GM10266 (cell line): ENCODE measurements around the gene GTPBP1.

ENCODE experiments used
- DNase-seq: peaks from one replicate; pipeline ENCODE4 v3.0.0; 2012; ENCODE audit errors: extremely low spot score
- CTCF ChIP-seq: IDR thresholded peaks from 2 replicates; pipeline ENCODE4 v1.5.1; 2012; ENCODE audit warnings: mild to moderate bottlenecking, low read depth; ENCODE audit not compliant: control insufficient read depth, insufficient read depth; ENCODE audit errors: missing control alignments

Gene GTPBP1

GRCh38 chr22:38698407-38699094 lies 7.2 kb upstream of the GTPBP1 start:
- DNase-seq = no peak
- no peak for TF ChIP-seq CTCF

DNA sequence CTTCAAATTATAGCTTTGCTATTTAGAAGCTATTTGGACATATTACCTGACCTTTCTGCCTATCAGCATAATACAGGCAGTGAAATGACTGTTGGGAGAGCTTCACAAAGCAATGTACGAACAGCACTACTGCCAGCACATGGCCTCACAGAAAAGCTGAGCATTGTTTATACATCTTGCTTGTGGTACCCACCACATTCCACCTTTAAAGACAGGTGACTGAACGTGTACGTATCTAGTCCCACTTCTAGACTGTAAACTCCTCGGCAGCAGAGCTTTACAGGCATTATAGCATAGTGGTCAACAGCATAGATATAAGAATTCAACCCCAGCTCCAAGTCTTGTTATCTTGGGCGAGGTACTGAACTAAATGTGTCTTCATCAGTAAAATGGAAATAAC lies 6.6 kb upstream of the GTPBP1 start:
- DNase-seq = no peak
- no peak for TF ChIP-seq CTCF

GRCh38 chr22:38699784-38700183 lies 6.0 kb upstream of the GTPBP1 start:
- TF ChIP-seq CTCF = no peak
- DNase-seq = no peak

DNA sequence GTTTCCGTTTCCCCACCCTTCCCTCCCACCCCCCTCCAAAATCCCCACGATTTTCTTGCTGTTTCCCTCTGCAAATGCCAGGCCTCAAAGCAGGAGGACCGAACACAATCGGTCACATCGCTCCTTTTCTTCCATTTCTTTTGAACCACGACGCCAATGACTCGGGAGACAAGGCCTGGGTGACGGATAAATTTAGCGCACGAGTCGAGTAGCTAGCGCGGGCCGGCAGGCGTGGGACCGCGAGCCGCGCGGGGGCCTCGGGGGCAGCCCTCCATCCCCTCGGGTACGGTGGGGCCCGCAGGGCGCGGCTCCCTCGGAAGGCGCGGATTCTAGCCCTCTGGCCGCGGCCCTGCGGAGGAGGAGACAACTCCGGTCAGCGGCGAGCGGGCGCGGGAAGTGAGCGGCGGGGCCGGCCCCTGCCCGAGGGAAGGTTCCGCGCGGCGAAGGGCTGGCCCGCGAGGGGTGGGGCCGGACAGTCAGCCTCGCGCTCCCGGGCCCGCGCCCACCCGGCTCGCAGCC lies 5.4 kb upstream of the GTPBP1 start:
- no peak for TF ChIP-seq CTCF
- DNase-seq = no peak

GRCh38 chr22:38700789-38701628 lies 4.7 kb upstream of the GTPBP1 start, which contains the start of gene JOSD1:
JOSD1 (minus strand) TSS chr22:38700943; CDS start chr22:38699987, 956 bp downstream.
- no peak for TF ChIP-seq CTCF

DNA sequence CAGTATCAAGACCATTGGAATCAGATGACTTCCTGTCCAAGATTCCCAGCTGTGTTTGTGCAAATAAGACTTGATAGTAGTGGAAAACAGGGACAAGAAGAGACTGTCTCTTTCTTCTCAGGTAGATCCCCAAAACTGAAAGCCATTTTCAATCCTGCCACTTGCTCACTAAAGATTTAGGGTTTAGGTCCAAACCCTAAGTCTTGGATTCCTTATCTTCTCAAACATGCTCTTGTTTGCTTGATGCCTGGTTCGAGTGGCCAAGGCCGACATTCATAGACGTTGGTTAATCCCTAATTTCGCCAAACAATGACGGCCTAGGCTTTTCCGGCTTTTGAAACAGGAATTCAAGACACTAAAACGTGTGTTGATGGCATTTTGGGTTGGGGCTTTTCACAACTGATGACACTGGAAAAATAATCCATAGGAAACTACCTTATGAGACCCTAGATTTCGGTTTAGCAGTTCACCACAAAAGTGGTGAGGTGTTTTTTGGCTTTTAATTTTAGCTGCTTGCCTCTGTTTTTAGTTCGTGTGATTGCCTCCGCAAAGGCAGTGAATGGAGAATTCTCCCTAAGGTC lies 1.0 kb upstream of the GTPBP1 start:
- TF ChIP-seq CTCF = no peak
- DNase-seq = no peak

More at GRCh38 chr22:38700789-38701628, 4.7 kb upstream of the GTPBP1 start, which contains the start of gene JOSD1:
- DNase-seq = peak; percentile 99
